ENCODE data around the gene MISP3. TPM values are rescaled to one million over a fixed set of nuclear protein-coding genes. Genes with fewer than 3 reads are reported as not detected.
"Not testable (repeated sequence)": the region's sequence is repeated elsewhere in the genome, so short reads cannot be mapped to it uniquely, and the experiment has no call there.

Gene MISP3
- 1 to 10 TPM; 1.8 to 8.0 (median 2.0) TPM for total RNA-seq
- polyA plus RNA-seq: 1 to 10 TPM; 1.5 to 2.2 (median 1.9) TPM
- long read RNA-seq, donor 1, partial matches to known transcripts: 0 of 1 reads
- long read RNA-seq, donor 1, other reads (novel, unspliced or antisense): 0 of 1 reads
- long read RNA-seq, donor 2, partial matches to known transcripts: 0 of 3 reads
- long read RNA-seq, donor 2, other reads (novel, unspliced or antisense): 0 of 3 reads

- intact Hi-C loops (cut with DNase I; ENCODE audit: low total_unique reads): loop anchor here (5.0 kb wide), 1 partner anchor 190 kb away; no protein-coding TSS in a partner anchor
- peak; percentile 86 for DNase-seq
- H3K4me1 ChIP-seq: peaks cover 31 to 56% (median 44%) of the 10 kb centered on the region in 6 donors
These were observed at the start of gene MISP3 for GRCh38 chr19:14072535-14073260. Gene MISP3 (plus strand): TSS chr19:14072786. CDS start chr19:14073310, 524 bp downstream.

GRCh38 chr19:14023404-14024235, 49.0 kb upstream of the MISP3 start:
- H3K27ac ChIP-seq: peak overlapping the region; percentile 1 to 74 (median 61)
- WGBS, 5 donors: 46 to 61% (median 52%) methylated on average over 9 of the region's 9 CpGs
- intact Hi-C loops (cut with DNase I; ENCODE audit: low total_unique reads): no loop called here
- no peak overlapping the region for H3K4me3 ChIP-seq
- no peaks in the 10 kb centered on the region for H3K36me3 ChIP-seq
- peaks cover 0 to 72% (median 29%) of the 10 kb centered on the region in 6 donors for H3K4me1 ChIP-seq
- no peaks in the 10 kb centered on the region for H3K9me3 ChIP-seq
- TF ChIP-seq POLR2A (IDR thresholded peaks at IDR 0.05) (no peak), CTCF (IDR thresholded peaks at IDR 0.05 in 8 of 11, conservative IDR thresholded peaks at IDR 0.05 in 3 of 11) (peak in 10 of 11 experiments; percentile 12 to 69 (median 62)), POLR2AphosphoS5 (IDR thresholded peaks at IDR 0.05) (peak in 2 of 3 donors; percentile 52 to 78)
- DNase-seq: peak; percentile 82
- no peaks in the 10 kb centered on the region for H3K27me3 ChIP-seq (replicated peaks in 1 of 7)

More at GRCh38 chr19:14072535-14073260, at the start of gene MISP3:
- Histone ChIP-seq H3K27ac (peak within 1 kb of the TSS; percentile 49 to 92 (median 89)), H3K4me3 (peak within 1 kb of the TSS; percentile 54 to 75 (median 60)), H3K9me3 (no peaks in the 10 kb centered on the region), H3K27me3 (replicated peaks in 1 of 7) (peaks cover 0 to 29% (median 0%) of the 10 kb centered on the region in 7 donors), H3K36me3 (no peaks in the 10 kb centered on the region)
- TF ChIP-seq POLR2A (IDR thresholded peaks at IDR 0.05) (no peak), CTCF (IDR thresholded peaks at IDR 0.05 in 8 of 11, conservative IDR thresholded peaks at IDR 0.05 in 3 of 11) (peak in 1 of 11 experiments; percentile 6), POLR2AphosphoS5 (IDR thresholded peaks at IDR 0.05) (no peak)
- WGBS, 5 donors: 1% methylated on average over 13 to 51 of the region's 51 CpGs

- H3K4me1 ChIP-seq: peaks cover 5 to 78% (median 34%) of the 10 kb centered on the region in 6 donors
- 84 to 97% (median 94%) methylated on average over 5 of the region's 5 CpGs for WGBS, 5 donors
- H3K9me3 ChIP-seq; intact Hi-C loops (cut with DNase I; ENCODE audit: low total_unique reads); DNase-seq; H3K27me3 ChIP-seq (replicated peaks in 1 of 7); H3K36me3 ChIP-seq; H3K4me3 ChIP-seq: not testable (repeated sequence)
- H3K27ac ChIP-seq: peak overlapping the region in 2 of 8 donors; percentile 46 to 74
These were observed 45.9 kb upstream of the MISP3 start for GRCh38 chr19:14026652-14027192.

GRCh38 chr19:14027856-14028450, 44.6 kb upstream of the MISP3 start, which contains the start of gene RLN3:
Gene RLN3 (plus strand): TSS chr19:14028148. CDS start chr19:14028205, 57 bp downstream.
- no peak for DNase-seq

More at GRCh38 chr19:14027856-14028450, 44.6 kb upstream of the MISP3 start, which contains the start of gene RLN3:
- no peaks in the 10 kb centered on the region for H3K27me3 ChIP-seq (replicated peaks in 1 of 7)
- H3K4me1 ChIP-seq: peaks cover 5 to 79% (median 37%) of the 10 kb centered on the region in 6 donors
- intact Hi-C loops (cut with DNase I; ENCODE audit: low total_unique reads): no loop called here
- WGBS, 5 donors: 77 to 87% (median 82%) methylated on average over 19 to 24 of the region's 24 CpGs
- peak within 1 kb of the TSS in 1 of 8 donors; percentile 74 for H3K27ac ChIP-seq
- H3K4me3 ChIP-seq: no peak within 1 kb of the TSS
- no peaks in the 10 kb centered on the region for H3K36me3 ChIP-seq
- H3K9me3 ChIP-seq: no peaks in the 10 kb centered on the region
- TF ChIP-seq POLR2AphosphoS5 (IDR thresholded peaks at IDR 0.05) (no peak), CTCF (IDR thresholded peaks at IDR 0.05 in 8 of 11, conservative IDR thresholded peaks at IDR 0.05 in 3 of 11) (no peak), POLR2A (IDR thresholded peaks at IDR 0.05) (no peak)

Data from spleen (tissue), 13 donors.